SU-DHL-6 (cell line): ENCODE data around the gene THAP10.

Source experiments
- H2AFZ ChIP-seq: fragments of 200-600 bp; sonication (generic); 2 replicates; pipeline ENCODE4 v1.6.1; 2014; ENCODE audit warnings: low read depth, mild to moderate bottlenecking, moderate library complexity, mixed read lengths, antibody characterized with exemption, low read length; ENCODE audit not compliant: severe bottlenecking
- H3F3A ChIP-seq: fragments of 200-600 bp; shearing (Covaris generic); 2 replicates; pipeline ENCODE4 v1.6.0; 2016; ENCODE audit warnings: antibody characterized with exemption, mild to moderate bottlenecking; ENCODE audit not compliant: insufficient read depth
- H3K27ac ChIP-seq: fragments of 200-600 bp; sonication (generic); 2 replicates; pipeline ENCODE4 v1.5.1; 2016; ENCODE audit warnings: low read depth, mild to moderate bottlenecking, low read length, moderate library complexity, mixed read lengths
- H3K27me3 ChIP-seq: fragments of 200-600 bp; sonication (generic), shearing (Covaris generic); 2 replicates; pipeline ENCODE4 v1.6.0; 2014; ENCODE audit warnings: mild to moderate bottlenecking, low read length
- H3K36me3 ChIP-seq: fragments of 200-600 bp; sonication (generic); 2 replicates; pipeline ENCODE4 v1.6.1; 2014; ENCODE audit warnings: mild to moderate bottlenecking, low read length, mixed read lengths
- H3K4me2 ChIP-seq: fragments of 300-600, 200-600 bp; shearing (Covaris generic), sonication (generic); 2 replicates; pipeline ENCODE4 v1.6.0; 2014; ENCODE audit warnings: low read length, low read depth, mild to moderate bottlenecking; ENCODE audit not compliant: poor library complexity, severe bottlenecking
- H3K4me3 ChIP-seq: fragments of 200-600 bp; sonication (generic); 2 replicates; pipeline ENCODE4 v1.5.1; 2014; ENCODE audit warnings: antibody characterized with exemption, low read length, mild to moderate bottlenecking, mixed read lengths; ENCODE audit not compliant: insufficient read depth, poor library complexity, severe bottlenecking
- H3K79me2 ChIP-seq: fragments of 200-600 bp; sonication (generic); 2 replicates; pipeline ENCODE4 v1.6.1; 2014; ENCODE audit warnings: mild to moderate bottlenecking, low read length, moderate library complexity; ENCODE audit not compliant: insufficient read depth
- H3K9ac ChIP-seq: fragments of 200-600 bp; sonication (generic); 2 replicates; pipeline ENCODE4 v1.7.0; 2014; ENCODE audit warnings: mild to moderate bottlenecking, low read length
- H3K9me2 ChIP-seq: fragments of 200-600 bp; sonication (generic); replicated peaks from 2 replicates; pipeline ENCODE4 v1.6.1; 2014; ENCODE audit warnings: low read length; ENCODE audit not compliant: insufficient read depth
- H3K9me3 ChIP-seq: fragments of 200-600 bp; sonication (generic); 2 replicates; pipeline ENCODE4 v1.6.1; 2014; ENCODE audit warnings: low read length, mixed read lengths; ENCODE audit not compliant: insufficient read depth
- H4K20me1 ChIP-seq: fragments of 200-600 bp; sonication (generic); 2 replicates; pipeline ENCODE4 v1.6.1; 2014; ENCODE audit warnings: low read depth, mild to moderate bottlenecking, antibody characterized with exemption, low read length, moderate library complexity, mixed read lengths
- CTCF ChIP-seq: fragments of 200-600 bp; sonication (generic); IDR thresholded peaks from one replicate; pipeline ENCODE4 v1.5.1; 2017; ENCODE audit warnings: antibody characterized with exemption, mild to moderate bottlenecking, low read length, moderate library complexity; ENCODE audit not compliant: insufficient read depth, poor library complexity, severe bottlenecking
- EZH2phosphoT487 ChIP-seq: fragments of 200-600 bp; sonication (generic), shearing (Covaris generic); conservative IDR thresholded peaks from 2 replicates; pipeline ENCODE4 v1.6.1; 2018; ENCODE audit warnings: mild to moderate bottlenecking, antibody characterized with exemption, low read length, moderate library complexity, mixed read lengths

THAP10 gene

GRCh38 chr15:70835415-70835814, 56.8 kb downstream of the THAP10 start:
- H3K9me3 ChIP-seq, result no peaks in the 10 kb centered on the region
- no peak overlapping the region for H3K4me2 ChIP-seq
- H3K9ac ChIP-seq, result no peak overlapping the region
- H3K9me2 ChIP-seq, result no peaks in the 10 kb centered on the region
- H3K36me3 ChIP-seq, result no peaks in the 10 kb centered on the region
- TF ChIP-seq EZH2phosphoT487, result no peak
- no peak overlapping the region for H3K4me3 ChIP-seq
- no peaks in the 10 kb centered on the region for H3F3A ChIP-seq
- no peaks in the 10 kb centered on the region for H3K79me2 ChIP-seq
- H3K27me3 ChIP-seq, result no peaks in the 10 kb centered on the region
- no peak overlapping the region for H3K27ac ChIP-seq
- H2AFZ ChIP-seq, result no peak overlapping the region
- H4K20me1 ChIP-seq, result no peaks in the 10 kb centered on the region

- no peak overlapping the region for H3K9ac ChIP-seq
- TF ChIP-seq CTCF (no peak), EZH2phosphoT487 (no peak)
- H3F3A ChIP-seq, result no peaks in the 10 kb centered on the region
- H3K4me3 ChIP-seq, result no peak overlapping the region
- H3K27ac ChIP-seq, result no peak overlapping the region
- no peaks in the 10 kb centered on the region for H3K27me3 ChIP-seq
- H2AFZ ChIP-seq, result no peak overlapping the region
- H4K20me1 ChIP-seq, result no peaks in the 10 kb centered on the region
- H3K36me3 ChIP-seq, result no peaks in the 10 kb centered on the region
- no peak overlapping the region for H3K4me2 ChIP-seq
- no peaks in the 10 kb centered on the region for H3K79me2 ChIP-seq
- H3K9me3 ChIP-seq, result no peaks in the 10 kb centered on the region
- H3K9me2 ChIP-seq, result no peaks in the 10 kb centered on the region
Measured at GRCh38 chr15:70834999-70835398, 57.2 kb downstream of the THAP10 start.

- no peaks in the 10 kb centered on the region for H3K9me3 ChIP-seq
- TF ChIP-seq EZH2phosphoT487, result no peak
- TF ChIP-seq CTCF, result no peak
- H3K79me2 ChIP-seq, result no peaks in the 10 kb centered on the region
- H2AFZ ChIP-seq, result no peak overlapping the region
- no peaks in the 10 kb centered on the region for H4K20me1 ChIP-seq
- H3K27me3 ChIP-seq, result no peaks in the 10 kb centered on the region
- H3K4me3 ChIP-seq, result no peak overlapping the region
- no peaks in the 10 kb centered on the region for H3F3A ChIP-seq
- no peaks in the 10 kb centered on the region for H3K36me3 ChIP-seq
- H3K9me2 ChIP-seq, result no peaks in the 10 kb centered on the region
- no peak overlapping the region for H3K27ac ChIP-seq
- H3K4me2 ChIP-seq, result no peak overlapping the region
- no peak overlapping the region for H3K9ac ChIP-seq
Measured at GRCh38 chr15:70833861-70834765, 58.1 kb downstream of the THAP10 start.

- Histone ChIP-seq H2AFZ (no peak overlapping the region), H3K4me3 (no peak overlapping the region)
Measured at GRCh38 chr15:70833422-70833821, 58.8 kb downstream of the THAP10 start.

More at GRCh38 chr15:70833422-70833821, 58.8 kb downstream of the THAP10 start:
- Histone ChIP-seq H3K27ac (no peak overlapping the region), H3K36me3 (no peaks in the 10 kb centered on the region), H3K27me3 (no peaks in the 10 kb centered on the region), H3K4me2 (no peak overlapping the region), H3K79me2 (no peaks in the 10 kb centered on the region), H3K9ac (no peak overlapping the region), H4K20me1 (no peaks in the 10 kb centered on the region), H3F3A (no peaks in the 10 kb centered on the region), H3K9me2 (no peaks in the 10 kb centered on the region), H3K9me3 (no peaks in the 10 kb centered on the region)
- no peak for TF ChIP-seq CTCF
- no peak for TF ChIP-seq EZH2phosphoT487
